ENCODE results near the gene SPCS3. TPM values are rescaled to one million over a fixed set of nuclear protein-coding genes. Genes with fewer than 3 reads are reported as not detected.

SPCS3 gene
- total RNA-seq, 3 donors from 2014 or later, result 53.1 to 80.2 (median 75.1) TPM

DNA sequence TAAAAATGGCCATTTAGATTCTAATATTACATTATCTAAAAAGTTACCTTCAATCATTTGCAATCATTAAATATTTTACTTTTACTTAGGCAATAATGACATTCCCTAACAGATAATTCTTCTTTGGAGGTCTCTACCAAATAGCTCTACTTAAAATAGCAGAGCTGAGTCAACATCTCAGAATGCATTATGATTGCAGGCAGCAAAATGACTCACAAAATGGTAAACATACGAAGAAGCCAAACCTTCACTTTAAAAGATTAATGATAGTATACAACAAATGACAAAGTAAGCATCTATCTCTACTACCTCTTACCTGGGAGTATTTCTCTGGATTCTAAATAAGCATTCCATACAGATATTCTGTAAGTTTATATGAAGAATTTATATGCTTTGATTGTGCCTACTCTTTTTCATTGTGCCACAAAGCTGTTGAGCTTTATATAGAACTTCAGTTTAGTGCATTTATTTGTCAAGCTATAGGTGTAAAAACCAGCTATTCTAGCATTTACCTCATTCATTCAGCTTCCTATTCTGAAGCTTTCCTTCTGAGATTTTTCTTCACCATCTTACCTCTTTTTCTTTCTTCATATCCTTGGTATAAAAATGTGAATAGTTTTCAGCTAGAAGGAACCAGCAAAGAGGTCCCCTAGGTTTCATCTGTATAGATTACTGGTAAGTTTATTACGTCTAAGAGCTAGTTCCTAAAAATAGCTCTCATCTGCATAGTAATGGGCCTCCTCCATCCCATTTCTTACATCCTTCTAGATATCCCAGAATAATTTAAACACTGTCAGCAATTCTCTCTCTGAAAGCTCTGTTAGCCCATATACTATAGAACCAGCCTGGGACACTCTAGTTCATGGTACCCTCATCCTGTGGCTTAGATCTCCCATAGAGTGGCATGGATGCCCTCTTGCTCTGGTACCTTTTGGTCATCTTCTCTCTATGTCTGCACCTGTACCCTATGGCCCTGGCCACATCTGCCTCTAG lies 17.2 kb upstream of the SPCS3 start:
- no peak for DNase-seq (ENCODE audit: low spot score in 2 of 2)
- Histone ChIP-seq H3K4me3 (no peak overlapping the region), H3K27me3 (no peaks in the 10 kb centered on the region), H3K27ac (no peak overlapping the region), H3K9me3 (no peaks in the 10 kb centered on the region), H3K36me3 (no peaks in the 10 kb centered on the region), H3K4me1 (no peaks in the 10 kb centered on the region)
- intact Hi-C loops (cut with DNase I; ENCODE audit: low total_unique reads), result no loop called here
- TF ChIP-seq POLR2AphosphoS5 (IDR thresholded peaks at IDR 0.05), result no peak
- no peak for TF ChIP-seq POLR2A (IDR thresholded peaks at IDR 0.05)
- TF ChIP-seq, protein P1, sequence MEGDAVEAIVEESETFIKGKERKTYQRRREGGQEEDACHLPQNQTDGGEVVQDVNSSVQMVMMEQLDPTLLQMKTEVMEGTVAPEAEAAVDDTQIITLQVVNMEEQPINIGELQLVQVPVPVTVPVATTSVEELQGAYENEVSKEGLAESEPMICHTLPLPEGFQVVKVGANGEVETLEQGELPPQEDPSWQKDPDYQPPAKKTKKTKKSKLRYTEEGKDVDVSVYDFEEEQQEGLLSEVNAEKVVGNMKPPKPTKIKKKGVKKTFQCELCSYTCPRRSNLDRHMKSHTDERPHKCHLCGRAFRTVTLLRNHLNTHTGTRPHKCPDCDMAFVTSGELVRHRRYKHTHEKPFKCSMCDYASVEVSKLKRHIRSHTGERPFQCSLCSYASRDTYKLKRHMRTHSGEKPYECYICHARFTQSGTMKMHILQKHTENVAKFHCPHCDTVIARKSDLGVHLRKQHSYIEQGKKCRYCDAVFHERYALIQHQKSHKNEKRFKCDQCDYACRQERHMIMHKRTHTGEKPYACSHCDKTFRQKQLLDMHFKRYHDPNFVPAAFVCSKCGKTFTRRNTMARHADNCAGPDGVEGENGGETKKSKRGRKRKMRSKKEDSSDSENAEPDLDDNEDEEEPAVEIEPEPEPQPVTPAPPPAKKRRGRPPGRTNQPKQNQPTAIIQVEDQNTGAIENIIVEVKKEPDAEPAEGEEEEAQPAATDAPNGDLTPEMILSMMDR (IDR thresholded peaks at IDR 0.05), result no peak

DNA sequence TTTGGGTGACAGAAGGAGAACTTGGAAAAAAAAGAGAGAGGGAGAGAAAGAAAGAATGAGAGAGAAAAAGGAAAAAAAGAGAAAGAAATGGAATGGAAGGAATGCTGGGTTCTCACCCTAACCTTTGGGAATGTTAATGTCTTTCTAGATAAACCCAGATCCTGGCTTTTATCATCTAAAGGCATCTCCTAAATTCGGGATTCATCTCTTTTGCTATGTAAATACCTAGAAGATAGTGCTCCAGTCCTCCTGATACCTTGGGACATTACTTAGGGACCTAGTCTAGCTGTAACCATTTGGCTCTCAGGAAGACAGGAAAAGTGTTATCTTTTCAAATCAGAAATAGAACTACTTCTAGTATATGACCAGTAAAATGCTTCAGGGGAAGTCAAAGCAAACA lies 15.8 kb upstream of the SPCS3 start:
- no peaks in the 10 kb centered on the region for H3K4me1 ChIP-seq
- H3K4me3 ChIP-seq, result no peak overlapping the region
- no peaks in the 10 kb centered on the region for H3K27me3 ChIP-seq
- H3K9me3 ChIP-seq, result no peaks in the 10 kb centered on the region
- no peak for DNase-seq (ENCODE audit: low spot score in 2 of 2)
- no peaks in the 10 kb centered on the region for H3K36me3 ChIP-seq
- TF ChIP-seq POLR2AphosphoS5 (IDR thresholded peaks at IDR 0.05) (no peak), POLR2A (IDR thresholded peaks at IDR 0.05) (no peak)
- TF ChIP-seq, protein P1 (IDR thresholded peaks at IDR 0.05), result no peak
- intact Hi-C loops (cut with DNase I; ENCODE audit: low total_unique reads), result no loop called here
- no peak overlapping the region for H3K27ac ChIP-seq

DNA sequence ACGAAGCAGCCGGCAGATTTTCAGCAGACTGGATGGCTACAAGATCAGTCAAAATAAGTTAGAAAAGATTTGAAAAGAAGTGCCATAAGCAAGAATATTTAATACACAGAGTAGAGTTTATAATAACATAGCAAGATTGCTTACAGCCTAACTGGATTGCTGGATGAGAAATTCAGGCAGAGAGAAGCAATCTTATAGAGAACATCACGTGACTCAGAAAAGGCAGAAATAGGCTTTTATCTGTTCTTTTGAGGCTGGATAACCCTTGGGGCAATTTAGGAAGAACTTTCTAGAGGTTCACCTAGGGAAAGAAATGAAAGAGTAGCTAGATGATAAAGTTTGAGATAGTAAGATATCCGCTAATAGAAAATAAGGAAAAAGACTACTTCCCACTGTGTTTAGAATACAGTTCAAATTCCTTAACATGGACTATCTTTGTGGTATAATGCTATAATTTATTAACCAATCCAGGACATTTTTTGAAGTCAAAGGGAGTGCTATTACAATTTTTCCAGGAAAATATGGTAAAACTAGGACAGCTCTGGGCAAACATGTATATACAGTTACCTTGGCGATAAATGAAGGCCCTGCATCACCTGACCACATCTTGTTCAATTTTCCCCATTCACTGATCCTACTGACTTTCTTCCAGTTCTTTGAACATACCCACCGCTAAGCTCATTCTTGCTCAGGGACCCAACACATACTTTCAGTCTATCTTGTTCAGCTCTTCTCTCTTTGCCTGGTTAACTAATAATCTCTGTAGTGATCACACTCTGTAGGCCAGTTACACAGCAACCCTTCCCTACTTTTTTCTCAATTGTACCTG lies 12.7 kb upstream of the SPCS3 start:
- no peaks in the 10 kb centered on the region for H3K4me1 ChIP-seq
- no peak for TF ChIP-seq POLR2AphosphoS5 (IDR thresholded peaks at IDR 0.05)
- TF ChIP-seq POLR2A (IDR thresholded peaks at IDR 0.05), result no peak
- TF ChIP-seq, protein P1 (IDR thresholded peaks at IDR 0.05), result no peak
- no peaks in the 10 kb centered on the region for H3K9me3 ChIP-seq
- intact Hi-C loops (cut with DNase I; ENCODE audit: low total_unique reads), result loop anchor here (1.0 kb wide), 1 partner anchor 14 kb away; no protein-coding TSS in a partner anchor
- H3K27me3 ChIP-seq, result no peaks in the 10 kb centered on the region
- no peaks in the 10 kb centered on the region for H3K36me3 ChIP-seq
- H3K27ac ChIP-seq, result no peak overlapping the region
- H3K4me3 ChIP-seq, result no peak overlapping the region
- DNase-seq (ENCODE audit: low spot score in 2 of 2), result no peak

DNA sequence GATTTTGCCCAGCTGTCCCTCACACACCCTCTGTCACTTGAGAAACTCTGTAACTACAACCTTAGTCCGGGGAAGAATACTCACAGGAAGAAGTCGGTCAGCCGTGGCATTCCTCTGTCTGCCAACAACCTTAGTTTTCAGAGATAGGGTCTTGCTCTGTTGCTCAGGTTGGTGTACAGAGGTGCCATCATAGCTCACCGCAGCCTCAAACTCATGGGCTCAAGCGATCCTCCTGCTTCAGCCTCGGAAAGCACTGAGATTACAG lies 12.2 kb upstream of the SPCS3 start:
- Histone ChIP-seq H3K9me3 (no peaks in the 10 kb centered on the region), H3K36me3 (no peaks in the 10 kb centered on the region), H3K27ac (no peak overlapping the region), H3K4me1 (no peaks in the 10 kb centered on the region), H3K27me3 (no peaks in the 10 kb centered on the region), H3K4me3 (no peak overlapping the region)
- no peak for DNase-seq (ENCODE audit: low spot score in 2 of 2)
- TF ChIP-seq, protein P1 (IDR thresholded peaks at IDR 0.05), result no peak
- TF ChIP-seq POLR2AphosphoS5 (IDR thresholded peaks at IDR 0.05), result no peak
- no peak for TF ChIP-seq POLR2A (IDR thresholded peaks at IDR 0.05)
- intact Hi-C loops (cut with DNase I; ENCODE audit: low total_unique reads), result loop anchor here (1.0 kb wide), 1 partner anchor 14 kb away; no protein-coding TSS in a partner anchor

DNA sequence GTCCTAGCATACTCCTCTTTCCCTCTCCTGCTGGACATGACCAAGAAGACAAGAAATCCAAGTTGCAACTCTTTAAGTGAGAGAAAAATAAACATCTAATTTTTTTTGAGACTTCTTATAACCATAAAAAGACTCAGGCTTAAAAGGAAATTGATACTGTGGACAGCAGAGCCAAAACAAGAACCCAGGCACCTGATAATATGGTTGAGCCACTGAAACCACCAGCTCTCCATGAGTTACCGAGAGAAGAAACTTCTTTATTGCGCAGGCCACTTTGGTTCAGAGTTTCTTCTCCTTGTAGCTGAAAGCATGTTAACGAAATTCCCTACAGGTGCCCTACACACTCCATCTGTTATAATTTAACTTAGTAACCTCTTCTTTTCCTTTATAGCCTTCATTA lies 11.3 kb upstream of the SPCS3 start:
- H3K27ac ChIP-seq, result no peak overlapping the region
- TF ChIP-seq POLR2A (IDR thresholded peaks at IDR 0.05) (no peak), POLR2AphosphoS5 (IDR thresholded peaks at IDR 0.05) (no peak)
- TF ChIP-seq, protein P1 (IDR thresholded peaks at IDR 0.05), result no peak
- intact Hi-C loops (cut with DNase I; ENCODE audit: low total_unique reads), result no loop called here
- no peaks in the 10 kb centered on the region for H3K36me3 ChIP-seq
- no peaks in the 10 kb centered on the region for H3K27me3 ChIP-seq
- no peak overlapping the region for H3K4me3 ChIP-seq
- H3K9me3 ChIP-seq, result no peaks in the 10 kb centered on the region
- H3K4me1 ChIP-seq, result no peaks in the 10 kb centered on the region
- no peak for DNase-seq (ENCODE audit: low spot score in 2 of 2)
